ENCODE results near the gene ETFB. TPM values are rescaled to one million over a fixed set of nuclear protein-coding genes. Genes with fewer than 3 reads are reported as not detected.

Gene ETFB
- total and polyA plus RNA-seq, 4 donors, result 129 to 713 (median 467) TPM

DNA sequence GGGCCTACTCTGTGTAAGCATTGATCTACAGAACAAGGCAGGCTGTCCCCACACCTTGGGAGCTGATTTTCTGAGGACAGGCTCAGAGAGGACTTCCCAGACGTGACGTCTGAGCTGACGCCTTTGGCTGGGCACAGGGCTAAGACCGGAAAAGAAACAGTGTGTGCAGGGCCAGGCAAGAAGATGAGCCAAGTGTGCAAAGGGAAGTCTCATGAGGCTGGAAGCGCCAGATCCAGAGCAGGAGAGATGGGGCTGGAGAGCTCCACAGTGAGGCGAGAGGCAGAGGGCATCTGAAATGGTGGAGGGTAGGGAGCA, 42.1 kb downstream of the ETFB start:
- TF ChIP-seq SP1 (IDR thresholded peaks at IDR 0.05), result peak; percentile 8
- TF ChIP-seq, protein P1, sequence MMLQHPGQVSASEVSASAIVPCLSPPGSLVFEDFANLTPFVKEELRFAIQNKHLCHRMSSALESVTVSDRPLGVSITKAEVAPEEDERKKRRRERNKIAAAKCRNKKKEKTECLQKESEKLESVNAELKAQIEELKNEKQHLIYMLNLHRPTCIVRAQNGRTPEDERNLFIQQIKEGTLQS (IDR thresholded peaks at IDR 0.05), result no peak
- H3K9ac ChIP-seq (ENCODE audit: low read depth in 1 of 2, low read length in 2 of 2), result no peak overlapping the region
- H3K27me3 ChIP-seq (ENCODE audit: control insufficient read depth in 4 of 4, insufficient read depth in 4 of 4, low read length in 3 of 4), result peaks cover 0 to 4% (median 0%) of the 10 kb centered on the region in 4 donors
- H3K4me3 ChIP-seq (ENCODE audit: low read depth in 1 of 3, low read length in 3 of 3), result no peak overlapping the region
- 72% methylated on average over 6 of the region's 6 CpGs for WGBS
- no peaks in the 10 kb centered on the region for H3K9me3 ChIP-seq (ENCODE audit: control insufficient read depth in 4 of 4, low read length in 3 of 4)
- no peak for DNase-seq (ENCODE audit: low spot score)
- peak overlapping the region; percentile 36 to 50 for H3K27ac ChIP-seq (ENCODE audit: low read depth in 1 of 2, low read length in 2 of 2)
- H3K4me1 ChIP-seq (ENCODE audit: control insufficient read depth in 4 of 4, insufficient read depth in 4 of 4, low read length in 3 of 4), result peaks cover 0 to 9% (median under 1%) of the 10 kb centered on the region in 4 donors
- no peaks in the 10 kb centered on the region for H3K36me3 ChIP-seq (ENCODE audit: control insufficient read depth in 4 of 4, insufficient read depth in 3 of 4, low read depth in 1 of 4, low read length in 3 of 4)

DNA sequence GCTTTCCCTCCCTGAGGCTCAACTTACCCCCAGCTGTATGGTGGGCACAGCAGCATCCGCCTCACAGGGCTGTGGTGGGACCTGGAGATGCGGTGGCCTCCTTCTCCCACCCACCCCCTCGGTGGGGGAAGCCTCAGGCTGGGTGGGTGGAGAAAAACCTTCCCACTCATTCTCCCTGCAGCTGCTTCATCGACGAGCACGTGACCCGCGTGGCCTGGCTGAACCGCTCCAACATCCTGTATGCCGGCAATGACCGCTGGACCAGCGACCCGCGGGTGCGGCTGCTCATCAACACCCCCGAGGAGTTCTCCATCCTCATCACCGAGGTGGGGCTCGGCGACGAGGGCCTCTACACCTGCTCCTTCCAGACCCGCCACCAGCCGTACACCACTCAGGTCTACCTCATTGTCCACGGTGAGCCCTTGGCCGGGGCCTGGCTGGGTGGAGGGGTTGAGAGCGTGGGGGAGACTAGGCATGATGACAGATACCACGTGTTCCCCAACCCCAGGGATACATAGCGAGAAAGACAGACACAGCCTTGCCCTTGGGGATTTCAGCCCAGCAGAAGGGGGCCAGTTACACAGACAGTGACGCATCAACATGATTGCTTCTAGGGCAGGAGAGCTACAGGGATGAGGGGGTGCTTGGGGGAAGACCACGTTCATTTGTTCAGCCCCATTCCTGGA, 42.6 kb downstream of the ETFB start:
- Histone ChIP-seq H3K36me3 (ENCODE audit: control insufficient read depth in 4 of 4, insufficient read depth in 3 of 4, low read depth in 1 of 4, low read length in 3 of 4) (no peaks in the 10 kb centered on the region), H3K4me1 (ENCODE audit: control insufficient read depth in 4 of 4, insufficient read depth in 4 of 4, low read length in 3 of 4) (peaks cover 0 to 9% (median under 1%) of the 10 kb centered on the region in 4 donors), H3K9ac (ENCODE audit: low read depth in 1 of 2, low read length in 2 of 2) (no peak overlapping the region), H3K4me3 (ENCODE audit: low read depth in 1 of 3, low read length in 3 of 3) (no peak overlapping the region), H3K27me3 (ENCODE audit: control insufficient read depth in 4 of 4, insufficient read depth in 4 of 4, low read length in 3 of 4) (peaks cover 0 to 4% (median 0%) of the 10 kb centered on the region in 4 donors), H3K9me3 (ENCODE audit: control insufficient read depth in 4 of 4, low read length in 3 of 4) (no peaks in the 10 kb centered on the region), H3K27ac (ENCODE audit: low read depth in 1 of 2, low read length in 2 of 2) (peak overlapping the region; percentile 36 to 50)
- no peak for DNase-seq (ENCODE audit: low spot score)
- WGBS, result 73% methylated on average over 29 of the region's 29 CpGs
- TF ChIP-seq TAF1 (conservative IDR thresholded peaks at IDR 0.05) (no peak), RXRA (IDR thresholded peaks at IDR 0.05) (peak; percentile 86)

DNA sequence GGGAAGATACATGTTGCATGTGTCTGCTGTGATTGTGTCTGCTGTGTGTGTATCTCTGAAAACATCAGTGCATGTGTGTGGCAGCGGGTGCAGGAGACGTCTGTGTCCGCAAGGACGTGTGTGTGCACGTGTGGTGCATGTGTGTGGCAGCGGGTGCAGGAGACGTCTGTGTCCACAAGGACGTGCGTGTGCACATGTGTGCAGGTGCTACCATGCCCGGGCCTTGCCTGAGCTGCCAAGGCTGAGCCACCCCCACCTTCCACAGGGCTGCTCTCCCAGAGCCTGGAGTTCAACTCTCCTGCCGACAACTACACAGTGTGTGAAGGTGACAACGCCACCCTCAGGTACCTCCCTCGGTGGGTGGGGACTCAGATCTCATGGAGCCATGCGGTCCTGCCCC, 44.4 kb downstream of the ETFB start:
- Histone ChIP-seq H3K9me3 (ENCODE audit: control insufficient read depth in 4 of 4, low read length in 3 of 4) (no peaks in the 10 kb centered on the region), H3K27me3 (ENCODE audit: control insufficient read depth in 4 of 4, insufficient read depth in 4 of 4, low read length in 3 of 4) (peaks cover 0 to 4% (median 0%) of the 10 kb centered on the region in 4 donors), H3K4me3 (ENCODE audit: low read depth in 1 of 3, low read length in 3 of 3) (no peak overlapping the region), H3K4me1 (ENCODE audit: control insufficient read depth in 4 of 4, insufficient read depth in 4 of 4, low read length in 3 of 4) (no peaks in the 10 kb centered on the region), H3K36me3 (ENCODE audit: control insufficient read depth in 4 of 4, insufficient read depth in 3 of 4, low read depth in 1 of 4, low read length in 3 of 4) (no peaks in the 10 kb centered on the region), H3K9ac (ENCODE audit: low read depth in 1 of 2, low read length in 2 of 2) (no peak overlapping the region), H3K27ac (ENCODE audit: low read depth in 1 of 2, low read length in 2 of 2) (no peak overlapping the region)
- TF ChIP-seq NR2F2 (IDR thresholded peaks at IDR 0.05), result no peak
- TF ChIP-seq RAD21 (IDR thresholded peaks at IDR 0.05), result no peak
- TF ChIP-seq YY1 (IDR thresholded peaks at IDR 0.05), result no peak
- no peak for TF ChIP-seq HNF4A (conservative IDR thresholded peaks at IDR 0.05)
- no peak for TF ChIP-seq FOXA2 (IDR thresholded peaks at IDR 0.05)
- no peak for TF ChIP-seq SP1 (IDR thresholded peaks at IDR 0.05)
- no peak for TF ChIP-seq TAF1 (conservative IDR thresholded peaks at IDR 0.05)
- TF ChIP-seq, protein P2, sequence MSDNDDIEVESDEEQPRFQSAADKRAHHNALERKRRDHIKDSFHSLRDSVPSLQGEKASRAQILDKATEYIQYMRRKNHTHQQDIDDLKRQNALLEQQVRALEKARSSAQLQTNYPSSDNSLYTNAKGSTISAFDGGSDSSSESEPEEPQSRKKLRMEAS (IDR thresholded peaks at IDR 0.05), result no peak
- no peak for TF ChIP-seq EGR1 (IDR thresholded peaks at IDR 0.05; ENCODE audit: low read depth in 2 of 2)
- TF ChIP-seq, protein P3, sequence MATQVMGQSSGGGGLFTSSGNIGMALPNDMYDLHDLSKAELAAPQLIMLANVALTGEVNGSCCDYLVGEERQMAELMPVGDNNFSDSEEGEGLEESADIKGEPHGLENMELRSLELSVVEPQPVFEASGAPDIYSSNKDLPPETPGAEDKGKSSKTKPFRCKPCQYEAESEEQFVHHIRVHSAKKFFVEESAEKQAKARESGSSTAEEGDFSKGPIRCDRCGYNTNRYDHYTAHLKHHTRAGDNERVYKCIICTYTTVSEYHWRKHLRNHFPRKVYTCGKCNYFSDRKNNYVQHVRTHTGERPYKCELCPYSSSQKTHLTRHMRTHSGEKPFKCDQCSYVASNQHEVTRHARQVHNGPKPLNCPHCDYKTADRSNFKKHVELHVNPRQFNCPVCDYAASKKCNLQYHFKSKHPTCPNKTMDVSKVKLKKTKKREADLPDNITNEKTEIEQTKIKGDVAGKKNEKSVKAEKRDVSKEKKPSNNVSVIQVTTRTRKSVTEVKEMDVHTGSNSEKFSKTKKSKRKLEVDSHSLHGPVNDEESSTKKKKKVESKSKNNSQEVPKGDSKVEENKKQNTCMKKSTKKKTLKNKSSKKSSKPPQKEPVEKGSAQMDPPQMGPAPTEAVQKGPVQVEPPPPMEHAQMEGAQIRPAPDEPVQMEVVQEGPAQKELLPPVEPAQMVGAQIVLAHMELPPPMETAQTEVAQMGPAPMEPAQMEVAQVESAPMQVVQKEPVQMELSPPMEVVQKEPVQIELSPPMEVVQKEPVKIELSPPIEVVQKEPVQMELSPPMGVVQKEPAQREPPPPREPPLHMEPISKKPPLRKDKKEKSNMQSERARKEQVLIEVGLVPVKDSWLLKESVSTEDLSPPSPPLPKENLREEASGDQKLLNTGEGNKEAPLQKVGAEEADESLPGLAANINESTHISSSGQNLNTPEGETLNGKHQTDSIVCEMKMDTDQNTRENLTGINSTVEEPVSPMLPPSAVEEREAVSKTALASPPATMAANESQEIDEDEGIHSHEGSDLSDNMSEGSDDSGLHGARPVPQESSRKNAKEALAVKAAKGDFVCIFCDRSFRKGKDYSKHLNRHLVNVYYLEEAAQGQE (IDR thresholded peaks at IDR 0.05), result no peak
- no peak for DNase-seq (ENCODE audit: low spot score)
- 63% methylated on average over 14 of the region's 14 CpGs for WGBS

Measured in liver (tissue), 9 donors.